ENCODE measurements around the gene NAALADL2. TPM values are rescaled to one million over a fixed set of nuclear protein-coding genes. Genes with fewer than 3 reads are reported as not detected.

NAALADL2 gene
- total RNA-seq, 1 donor from 2014 or later: 10.4 TPM

- no peak for DNase-seq (ENCODE audit: low spot score, unreplicated experiment)
- Mint-ChIP-seq H3K36me3 (ENCODE audit: insufficient read depth) (no peaks in the 10 kb centered on the region), H3K27me3 (no peaks in the 10 kb centered on the region), H3K9me3 (ENCODE audit: low read depth) (peaks cover 12% of the 10 kb centered on the region), H3K4me1 (ENCODE audit: low read depth) (peaks cover 2% of the 10 kb centered on the region), H3K4me3 (ENCODE audit: low read depth) (no peak overlapping the region), H3K27ac (no peak overlapping the region)
- no peak for TF ChIP-seq CTCF (IDR thresholded peaks at IDR 0.05; ENCODE audit: unreplicated experiment)
Measured at GRCh38 chr3:175659670-175660350, 800.7 kb downstream of the NAALADL2 start.

GRCh38 chr3:175662815-175663214 is 803.7 kb downstream of the NAALADL2 start:
- H3K9me3 Mint-ChIP-seq (ENCODE audit: low read depth): peaks cover 12% of the 10 kb centered on the region
- peaks cover 3% of the 10 kb centered on the region for H3K4me1 Mint-ChIP-seq (ENCODE audit: low read depth)
- H3K4me3 Mint-ChIP-seq (ENCODE audit: low read depth): no peak overlapping the region
- DNase-seq (ENCODE audit: low spot score, unreplicated experiment): no peak
- H3K27ac Mint-ChIP-seq: no peak overlapping the region
- H3K36me3 Mint-ChIP-seq (ENCODE audit: insufficient read depth): no peaks in the 10 kb centered on the region
- no peaks in the 10 kb centered on the region for H3K27me3 Mint-ChIP-seq
- TF ChIP-seq CTCF (IDR thresholded peaks at IDR 0.05; ENCODE audit: unreplicated experiment): no peak

GRCh38 chr3:175664911-175665310 is 805.8 kb downstream of the NAALADL2 start:
- Mint-ChIP-seq H3K4me1 (ENCODE audit: low read depth) (peaks cover 3% of the 10 kb centered on the region), H3K4me3 (ENCODE audit: low read depth) (no peak overlapping the region), H3K27me3 (no peaks in the 10 kb centered on the region), H3K27ac (no peak overlapping the region), H3K36me3 (ENCODE audit: insufficient read depth) (no peaks in the 10 kb centered on the region), H3K9me3 (ENCODE audit: low read depth) (peaks cover 12% of the 10 kb centered on the region)
- no peak for TF ChIP-seq CTCF (IDR thresholded peaks at IDR 0.05; ENCODE audit: unreplicated experiment)
- no peak for DNase-seq (ENCODE audit: low spot score, unreplicated experiment)

- TF ChIP-seq CTCF (IDR thresholded peaks at IDR 0.05; ENCODE audit: unreplicated experiment): no peak
- Mint-ChIP-seq H3K27me3 (no peaks in the 10 kb centered on the region), H3K27ac (no peak overlapping the region), H3K4me1 (ENCODE audit: low read depth) (peaks cover 3% of the 10 kb centered on the region), H3K4me3 (ENCODE audit: low read depth) (no peak overlapping the region), H3K36me3 (ENCODE audit: insufficient read depth) (no peaks in the 10 kb centered on the region), H3K9me3 (ENCODE audit: low read depth) (no peaks in the 10 kb centered on the region)
- no peak for DNase-seq (ENCODE audit: low spot score, unreplicated experiment)
Measured at GRCh38 chr3:175668300-175668699, 809.2 kb downstream of the NAALADL2 start.

GRCh38 chr3:175670557-175670956 is 811.4 kb downstream of the NAALADL2 start:
- no peak for TF ChIP-seq CTCF (IDR thresholded peaks at IDR 0.05; ENCODE audit: unreplicated experiment)
- Mint-ChIP-seq H3K27ac (no peak overlapping the region), H3K4me3 (ENCODE audit: low read depth) (no peak overlapping the region), H3K4me1 (ENCODE audit: low read depth) (no peaks in the 10 kb centered on the region), H3K9me3 (ENCODE audit: low read depth) (no peaks in the 10 kb centered on the region), H3K36me3 (ENCODE audit: insufficient read depth) (no peaks in the 10 kb centered on the region), H3K27me3 (no peaks in the 10 kb centered on the region)
- no peak for DNase-seq (ENCODE audit: low spot score, unreplicated experiment)
